HG03060 (cell line): ENCODE results near the gene SHROOM1.
"Not testable (repeated sequence)": the region's sequence is repeated elsewhere in the genome, so short reads cannot be mapped to it uniquely, and the experiment has no call there.

ENCODE experiments used
- ATAC-seq: cut with Tn5 transposase; IDR thresholded peaks from one replicate; pipeline ENCODE4 v1.9.1; 2021; ENCODE audit warnings: low read depth, moderate number of reproducible peaks; ENCODE audit not compliant: unreplicated experiment

Gene SHROOM1

DNA sequence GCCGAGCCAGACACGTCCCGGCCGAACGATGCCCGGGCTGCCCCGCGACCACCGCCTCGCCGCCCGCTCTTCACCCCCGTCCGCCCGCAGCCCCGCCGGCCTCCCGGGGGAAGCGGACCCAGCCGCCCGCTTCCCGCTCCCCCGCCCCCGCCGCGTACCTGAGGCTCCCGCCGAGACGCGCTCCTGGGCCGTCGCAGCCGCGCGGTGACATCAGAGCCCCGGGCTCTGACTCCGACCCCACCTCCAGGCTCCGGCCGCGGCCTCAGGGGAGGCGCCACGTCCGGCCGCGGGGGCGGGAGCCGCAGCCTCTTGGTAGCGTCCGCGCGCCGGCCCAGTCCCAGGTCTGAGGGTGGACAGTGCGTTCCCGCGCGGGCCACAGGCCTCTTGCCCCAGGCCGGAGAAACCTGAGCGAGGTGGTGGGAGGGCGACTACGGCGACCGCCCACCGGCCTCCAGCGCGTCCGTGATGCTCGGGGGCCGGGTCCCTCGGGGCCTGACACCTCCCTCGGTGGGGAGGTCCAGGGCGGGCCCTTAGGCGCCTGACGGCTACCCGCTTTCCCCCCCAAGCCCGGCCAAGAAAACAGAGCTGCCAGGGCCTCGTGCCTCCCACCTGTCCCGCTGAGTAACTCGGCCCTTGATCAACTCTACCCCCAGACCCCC, at the start of gene SHROOM1:
TSS of gene SHROOM1 (minus strand) at position 212 of the 659 bp plus-strand sequence. CDS start 4,507 bp downstream, outside the sequence.
- no peak for ATAC-seq

GRCh38 chr5:132877938-132878337, 47.5 kb upstream of the SHROOM1 start:
- no peak for ATAC-seq

DNA sequence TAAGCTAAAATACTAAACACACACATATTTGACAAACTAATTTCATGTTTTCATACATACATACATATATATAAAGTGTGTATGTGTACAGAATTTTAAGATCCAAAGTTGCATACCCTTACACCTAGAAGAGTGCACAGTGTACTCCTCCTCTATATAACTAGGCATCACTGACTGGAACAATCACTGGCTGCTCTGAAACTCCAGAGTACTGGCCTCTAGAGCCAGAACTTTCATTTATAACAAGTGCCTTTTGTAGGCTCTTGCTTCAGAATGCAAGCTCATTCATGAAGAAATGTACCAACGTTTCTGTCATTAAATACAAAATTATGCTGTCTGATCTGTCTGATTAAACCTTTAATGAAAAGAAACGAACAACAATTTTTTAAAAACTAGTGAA, 47.0 kb upstream of the SHROOM1 start:
- no peak for ATAC-seq

- ATAC-seq: no peak
These were observed 45.7 kb upstream of the SHROOM1 start for GRCh38 chr5:132876020-132876759.

DNA sequence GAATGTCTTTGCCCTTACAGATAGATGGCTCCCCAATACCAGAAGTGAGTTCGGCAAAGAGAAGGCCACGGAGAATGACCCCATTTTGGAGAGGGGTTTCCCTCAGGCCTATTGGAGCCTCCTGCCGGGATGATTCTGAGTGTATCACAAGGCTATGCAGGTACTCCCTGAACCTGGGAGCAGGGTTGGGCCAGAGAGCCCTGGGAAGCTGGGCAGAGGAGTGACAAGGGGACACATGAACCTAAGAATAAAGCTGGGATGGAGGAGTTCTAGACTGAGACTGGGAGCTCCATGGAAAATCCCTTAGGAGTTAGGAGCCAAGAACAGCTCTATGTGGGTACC, 43.5 kb upstream of the SHROOM1 start:
- no peak for ATAC-seq

GRCh38 chr5:132873119-132873929, 42.9 kb upstream of the SHROOM1 start, which contains the start of gene LEAP2:
TSS of gene LEAP2 (plus strand) at chr5:132873668. CDS start at chr5:132873695, 27 bp downstream.
- no peak for ATAC-seq

DNA sequence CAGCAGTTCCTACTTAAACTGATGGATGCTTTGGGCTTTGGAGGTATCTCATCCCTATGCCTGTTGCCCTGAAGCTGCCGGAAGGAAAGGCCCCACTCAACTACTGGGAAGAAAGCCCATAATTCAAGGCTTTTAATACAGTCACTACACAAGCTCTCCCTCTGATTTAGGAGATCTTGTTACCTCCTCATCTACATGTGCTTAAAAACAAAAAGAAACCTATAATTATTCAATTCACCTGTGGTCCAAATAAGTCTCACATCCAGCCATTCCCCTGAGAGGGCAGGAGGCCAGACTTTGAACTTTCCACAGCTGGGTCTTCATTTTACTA, 42.3 kb upstream of the SHROOM1 start:
- no peak for ATAC-seq

DNA sequence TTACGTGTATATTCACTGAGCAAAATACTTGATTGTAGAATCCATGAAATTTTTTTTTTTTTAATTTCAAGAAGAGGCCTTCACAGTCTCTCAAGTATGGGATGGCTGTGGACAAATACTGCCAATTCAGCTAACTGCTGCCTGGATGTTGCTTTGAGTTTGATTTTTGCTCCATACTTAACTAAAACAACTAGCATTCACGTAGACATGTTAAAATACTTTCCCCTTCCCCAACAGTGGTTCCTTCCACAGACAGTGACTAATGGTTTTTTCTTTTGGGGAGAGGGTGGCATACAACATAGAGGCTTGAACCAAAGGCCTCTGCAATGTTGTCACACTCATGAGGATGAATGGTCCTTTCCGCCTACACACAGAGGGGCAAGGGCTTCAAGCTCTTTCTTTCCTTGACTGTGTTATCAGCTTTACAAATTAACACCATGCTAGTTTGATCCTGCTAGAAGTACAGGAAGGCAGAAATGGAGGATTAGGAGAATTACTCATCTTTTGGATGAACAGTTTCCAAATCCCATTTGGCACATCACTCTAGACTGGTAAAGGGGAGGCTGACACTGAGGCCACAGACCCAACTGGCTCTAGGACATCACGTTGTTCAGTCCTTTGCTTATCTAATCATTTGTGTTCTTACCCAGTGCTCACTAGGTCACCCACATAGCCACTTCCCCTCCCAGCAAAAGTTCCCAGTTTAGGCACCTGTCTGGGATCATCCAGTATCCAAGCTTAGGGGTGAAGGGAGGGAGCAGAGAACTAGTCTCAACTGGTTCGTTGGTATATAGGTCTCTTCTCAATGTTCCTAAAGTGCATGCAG, 41.2 kb upstream of the SHROOM1 start:
- no peak for ATAC-seq

- ATAC-seq: no peak
These were observed 40.4 kb upstream of the SHROOM1 start for GRCh38 chr5:132870801-132871200.

- no peak for ATAC-seq
These were observed 38.3 kb upstream of the SHROOM1 start for GRCh38 chr5:132868754-132869153.

DNA sequence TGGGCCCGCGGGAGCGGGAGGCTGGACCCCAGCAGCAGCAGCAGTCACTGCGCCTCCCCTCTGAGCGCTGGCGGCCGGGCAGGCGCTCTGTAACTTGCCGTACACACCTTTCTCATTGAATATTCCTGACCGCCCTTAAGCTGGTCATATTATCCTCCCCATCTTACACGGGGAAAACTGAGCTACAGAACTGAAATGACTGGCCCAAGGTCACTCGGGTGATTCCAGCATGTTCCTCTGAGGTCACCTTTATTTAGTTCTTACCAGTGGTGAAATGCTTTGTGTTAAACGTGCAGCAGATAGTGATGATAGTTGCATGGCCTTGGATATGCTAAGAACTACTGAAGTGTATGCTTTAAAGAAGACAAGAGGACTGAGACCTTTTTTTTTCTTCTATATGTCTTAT, 36.6 kb upstream of the SHROOM1 start:
- peak; percentile 1 for ATAC-seq

DNA sequence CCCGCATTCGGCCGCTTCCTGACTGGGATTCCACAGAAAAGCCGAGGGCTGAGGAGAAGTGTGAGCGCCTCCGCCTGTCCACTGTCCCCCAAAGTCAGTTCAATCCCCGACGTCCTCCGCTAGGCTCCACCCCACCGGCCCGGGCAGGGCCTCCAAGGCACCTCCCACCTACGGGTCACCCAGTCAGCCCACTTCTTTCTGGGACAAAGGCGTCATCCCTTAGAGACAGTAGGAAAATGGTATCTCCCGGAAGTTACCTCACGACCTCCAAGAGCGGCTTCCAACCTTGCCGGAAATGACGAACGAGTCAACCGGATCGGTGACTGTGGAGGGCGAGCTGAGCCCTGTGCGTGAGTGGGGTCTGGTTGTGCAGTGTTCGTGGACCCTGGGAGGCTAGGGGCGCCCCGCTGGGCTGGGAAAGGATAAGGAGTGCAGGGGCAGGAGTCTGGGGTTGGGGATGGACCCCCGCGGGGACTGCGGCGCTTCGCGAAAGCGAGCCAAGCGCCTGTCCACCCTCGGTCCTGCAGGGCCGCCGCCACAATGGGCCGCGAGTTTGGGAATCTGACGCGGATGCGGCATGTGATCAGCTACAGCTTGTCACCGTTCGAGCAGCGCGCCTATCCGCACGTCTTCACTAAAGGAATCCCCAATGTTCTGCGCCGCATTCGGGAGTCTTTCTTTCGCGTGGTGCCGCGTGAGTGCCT, 36.0 kb upstream of the SHROOM1 start, which contains the start of the genes GDF9 and UQCRQ:
TSS of gene GDF9 (minus strand) at position 128 of the 704 bp plus-strand sequence. CDS start 1,936 bp downstream, outside the sequence.
TSS of gene UQCRQ (plus strand) at position 301 of the 704 bp plus-strand sequence. CDS start at position 541, 240 bp downstream.
- peak; percentile 94 for ATAC-seq

GRCh38 chr5:132865668-132866341, 35.4 kb upstream of the SHROOM1 start:
- ATAC-seq: no peak

DNA sequence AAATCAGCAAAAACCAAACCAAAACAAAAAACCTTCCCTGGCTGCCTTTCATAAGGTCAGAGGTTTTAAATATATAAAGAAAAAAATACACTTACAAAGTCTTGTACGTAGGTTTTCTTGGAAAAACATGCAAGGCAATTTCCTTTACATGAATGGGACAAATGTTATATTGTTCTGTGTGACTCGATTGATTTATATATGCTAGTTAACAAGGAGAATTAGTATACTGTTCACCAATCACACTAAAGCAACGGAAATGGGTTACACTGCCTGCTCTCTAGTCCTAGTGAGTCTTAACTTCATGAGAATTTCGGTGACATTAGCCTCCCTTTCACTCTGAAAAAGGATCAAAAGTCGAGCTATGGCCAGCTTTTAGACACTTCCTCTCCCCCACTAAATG, 30.3 kb upstream of the SHROOM1 start:
- ATAC-seq: no peak

DNA sequence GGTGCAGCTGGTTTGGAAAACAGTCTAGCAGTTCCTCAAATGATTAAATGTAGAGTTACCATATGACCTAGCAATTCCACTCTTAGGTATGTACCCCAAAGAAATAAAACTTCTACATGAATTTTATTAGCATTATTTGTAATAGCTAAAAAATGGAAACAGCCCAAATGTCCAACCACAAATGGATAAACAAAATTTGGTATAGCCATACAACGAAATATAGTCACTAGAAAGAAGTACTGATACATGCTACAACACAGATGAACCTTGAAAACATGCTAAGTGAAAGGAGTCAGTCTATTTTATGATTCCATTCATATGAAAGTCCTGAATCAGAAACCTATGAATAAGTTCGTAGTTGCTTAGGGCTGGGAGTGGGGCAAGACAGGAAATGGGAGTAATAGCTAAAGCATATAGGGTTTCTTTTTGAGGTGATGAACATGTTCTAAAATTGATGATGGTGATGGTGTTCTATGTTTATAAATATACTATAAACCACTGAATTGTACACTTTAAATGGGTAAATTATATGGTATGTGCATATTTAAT, 29.5 kb upstream of the SHROOM1 start:
- no peak for ATAC-seq

DNA sequence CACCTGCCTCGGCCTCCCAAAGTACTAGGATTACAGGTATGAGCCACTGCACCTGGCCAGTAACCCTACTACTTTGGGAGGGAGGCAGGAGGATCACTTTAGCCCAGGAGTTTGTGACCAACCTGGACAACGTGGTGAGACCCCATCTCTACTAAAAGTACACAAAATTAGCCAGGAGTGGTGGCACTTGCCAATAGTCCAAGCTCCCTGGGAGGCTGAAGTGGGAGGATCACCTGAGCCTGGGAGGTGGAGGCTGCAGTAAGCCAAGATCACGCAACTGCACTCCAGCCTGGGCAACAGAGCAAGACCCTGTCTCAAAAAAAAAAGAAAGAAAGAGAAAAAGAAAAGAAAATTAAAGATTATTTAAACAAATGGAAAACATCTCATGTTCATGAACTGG, 25.6 kb upstream of the SHROOM1 start:
- no peak for ATAC-seq

- not testable (repeated sequence) for ATAC-seq
These were observed 24.5 kb upstream of the SHROOM1 start for GRCh38 chr5:132854992-132855391.

DNA sequence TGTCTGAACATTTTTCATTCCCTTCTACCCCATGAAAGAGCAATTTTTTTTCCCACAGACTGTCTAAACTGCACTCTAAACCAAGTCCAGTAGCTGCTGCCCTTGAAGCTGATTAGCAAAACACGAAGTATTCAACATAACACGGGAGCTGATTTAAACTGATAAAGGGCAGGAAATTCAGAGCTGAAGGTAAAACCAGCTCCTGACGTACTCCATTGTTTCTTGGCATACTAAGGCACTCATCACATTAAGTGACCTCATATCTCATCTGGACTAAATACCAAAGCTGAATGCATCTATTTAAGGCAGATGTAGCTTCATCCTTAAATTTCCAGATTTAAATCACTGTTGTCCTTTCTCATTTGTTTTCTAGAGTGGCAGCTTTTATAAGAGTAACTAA, 23.9 kb upstream of the SHROOM1 start:
- ATAC-seq: no peak

DNA sequence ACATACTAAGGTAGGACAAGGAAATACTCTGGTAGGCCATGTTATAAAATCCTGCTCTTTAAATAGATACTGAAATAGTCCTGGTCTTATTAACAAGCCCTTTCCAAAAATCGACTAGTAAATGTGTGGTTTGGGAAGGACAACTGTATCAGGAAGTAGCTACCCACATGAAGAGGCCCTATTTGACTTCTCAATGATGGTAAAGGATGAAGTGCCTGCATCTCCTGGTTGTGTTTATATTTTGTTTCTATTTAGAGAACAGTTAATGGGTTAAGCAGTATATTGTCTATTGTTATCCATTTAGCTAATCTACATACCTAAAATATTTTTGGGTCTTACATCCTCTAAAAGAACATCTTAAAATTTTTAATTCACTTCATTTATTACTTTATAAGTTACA, 23.3 kb upstream of the SHROOM1 start:
- ATAC-seq: no peak
